Lower leg skin (tissue), 3 donors: ENCODE data around the gene KRTAP19-4.

Source experiments
- POLR2A ChIP-seq, 2 donors: fragments of 450-650 bp; IDR thresholded peaks; one replicate each; pipeline ENCODE4 v1.6.1; 2016 to 2017; ENCODE audit warnings: antibody characterized with exemption in 2 of 2, mild to moderate bottlenecking in 1 of 2, moderate library complexity in 1 of 2
- TF ChIP-seq, protein P1 (sequence below), 3 donors: fragments of 450-650 bp; IDR thresholded peaks; one replicate each; pipeline ENCODE4 v1.5.1; 2016; ENCODE audit warnings: antibody characterized with exemption in 3 of 3, mild to moderate bottlenecking in 3 of 3, moderate library complexity in 2 of 3

- no peak for TF ChIP-seq POLR2A (IDR thresholded peaks at IDR 0.05)
- TF ChIP-seq, protein P1, sequence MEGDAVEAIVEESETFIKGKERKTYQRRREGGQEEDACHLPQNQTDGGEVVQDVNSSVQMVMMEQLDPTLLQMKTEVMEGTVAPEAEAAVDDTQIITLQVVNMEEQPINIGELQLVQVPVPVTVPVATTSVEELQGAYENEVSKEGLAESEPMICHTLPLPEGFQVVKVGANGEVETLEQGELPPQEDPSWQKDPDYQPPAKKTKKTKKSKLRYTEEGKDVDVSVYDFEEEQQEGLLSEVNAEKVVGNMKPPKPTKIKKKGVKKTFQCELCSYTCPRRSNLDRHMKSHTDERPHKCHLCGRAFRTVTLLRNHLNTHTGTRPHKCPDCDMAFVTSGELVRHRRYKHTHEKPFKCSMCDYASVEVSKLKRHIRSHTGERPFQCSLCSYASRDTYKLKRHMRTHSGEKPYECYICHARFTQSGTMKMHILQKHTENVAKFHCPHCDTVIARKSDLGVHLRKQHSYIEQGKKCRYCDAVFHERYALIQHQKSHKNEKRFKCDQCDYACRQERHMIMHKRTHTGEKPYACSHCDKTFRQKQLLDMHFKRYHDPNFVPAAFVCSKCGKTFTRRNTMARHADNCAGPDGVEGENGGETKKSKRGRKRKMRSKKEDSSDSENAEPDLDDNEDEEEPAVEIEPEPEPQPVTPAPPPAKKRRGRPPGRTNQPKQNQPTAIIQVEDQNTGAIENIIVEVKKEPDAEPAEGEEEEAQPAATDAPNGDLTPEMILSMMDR (IDR thresholded peaks at IDR 0.05), result no peak
Measured at GRCh38 chr21:30448514-30448913, 48.5 kb downstream of the KRTAP19-4 start.
